ENCODE data around the gene DNAI4. TPM values are rescaled to one million over a fixed set of nuclear protein-coding genes. Genes with fewer than 3 reads are reported as not detected.

The DNAI4 gene
- total RNA-seq, 3 donors from 2014 or later, result 9.4 to 26.2 (median 24.3) TPM

DNA sequence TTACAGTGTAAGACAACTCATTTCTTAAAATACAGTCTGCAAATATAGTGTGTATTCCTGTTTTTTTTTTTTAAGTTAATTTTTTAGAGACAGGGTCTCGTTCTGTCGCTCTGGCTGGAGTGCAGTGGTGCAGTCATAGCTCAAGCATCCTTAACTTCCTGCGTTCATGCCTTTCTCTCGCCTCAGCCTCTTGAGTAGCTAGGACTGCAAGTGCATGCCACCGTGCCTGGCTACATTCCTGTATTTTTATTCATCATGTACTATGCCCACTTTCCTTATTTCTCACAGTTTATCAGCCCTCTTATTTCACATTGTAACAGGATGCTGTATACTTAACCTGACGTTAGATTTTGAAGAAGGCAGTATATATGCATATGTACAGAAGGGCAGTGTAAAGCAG is 26.9 kb upstream of the DNAI4 start:
- Histone ChIP-seq H3K27ac (no peak overlapping the region), H3K27me3 (no peaks in the 10 kb centered on the region), H3K36me3 (peaks cover 6% of the 10 kb centered on the region), H3K4me1 (no peaks in the 10 kb centered on the region), H3K9me3 (no peaks in the 10 kb centered on the region), H3K4me3 (no peak overlapping the region)
- TF ChIP-seq, protein P1, sequence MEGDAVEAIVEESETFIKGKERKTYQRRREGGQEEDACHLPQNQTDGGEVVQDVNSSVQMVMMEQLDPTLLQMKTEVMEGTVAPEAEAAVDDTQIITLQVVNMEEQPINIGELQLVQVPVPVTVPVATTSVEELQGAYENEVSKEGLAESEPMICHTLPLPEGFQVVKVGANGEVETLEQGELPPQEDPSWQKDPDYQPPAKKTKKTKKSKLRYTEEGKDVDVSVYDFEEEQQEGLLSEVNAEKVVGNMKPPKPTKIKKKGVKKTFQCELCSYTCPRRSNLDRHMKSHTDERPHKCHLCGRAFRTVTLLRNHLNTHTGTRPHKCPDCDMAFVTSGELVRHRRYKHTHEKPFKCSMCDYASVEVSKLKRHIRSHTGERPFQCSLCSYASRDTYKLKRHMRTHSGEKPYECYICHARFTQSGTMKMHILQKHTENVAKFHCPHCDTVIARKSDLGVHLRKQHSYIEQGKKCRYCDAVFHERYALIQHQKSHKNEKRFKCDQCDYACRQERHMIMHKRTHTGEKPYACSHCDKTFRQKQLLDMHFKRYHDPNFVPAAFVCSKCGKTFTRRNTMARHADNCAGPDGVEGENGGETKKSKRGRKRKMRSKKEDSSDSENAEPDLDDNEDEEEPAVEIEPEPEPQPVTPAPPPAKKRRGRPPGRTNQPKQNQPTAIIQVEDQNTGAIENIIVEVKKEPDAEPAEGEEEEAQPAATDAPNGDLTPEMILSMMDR (IDR thresholded peaks at IDR 0.05), result no peak
- no peak for TF ChIP-seq POLR2A (IDR thresholded peaks at IDR 0.05)
- TF ChIP-seq POLR2AphosphoS5 (IDR thresholded peaks at IDR 0.05), result no peak
- intact Hi-C loops (cut with DNase I; ENCODE audit: low total_unique reads), result no loop called here
- no peak for DNase-seq (ENCODE audit: low spot score in 2 of 2)

DNA sequence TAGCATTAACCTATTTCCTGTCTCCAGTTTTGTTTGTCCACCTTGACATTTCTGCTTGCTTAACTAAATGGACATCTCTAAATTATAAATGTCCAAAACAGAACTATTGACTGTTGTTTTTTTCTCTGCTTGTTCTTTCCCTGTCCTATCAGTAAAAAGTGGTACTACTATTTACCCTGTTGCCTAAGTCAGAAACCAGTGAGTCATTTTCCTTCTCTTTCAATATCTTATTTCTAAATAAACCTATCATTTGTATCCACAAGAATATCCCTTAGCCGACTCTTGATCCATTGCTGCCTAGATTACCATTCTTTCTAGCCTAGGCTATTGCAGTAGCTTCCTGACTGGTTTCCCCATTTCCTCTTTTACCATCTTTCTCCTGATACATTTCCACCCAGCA is 22.6 kb upstream of the DNAI4 start:
- intact Hi-C loops (cut with DNase I; ENCODE audit: low total_unique reads), result no loop called here
- no peak overlapping the region for H3K4me3 ChIP-seq
- TF ChIP-seq, protein P1 (IDR thresholded peaks at IDR 0.05), result no peak
- TF ChIP-seq POLR2A (IDR thresholded peaks at IDR 0.05) (no peak), POLR2AphosphoS5 (IDR thresholded peaks at IDR 0.05) (no peak)
- peaks cover 6% of the 10 kb centered on the region for H3K36me3 ChIP-seq
- H3K27me3 ChIP-seq, result no peaks in the 10 kb centered on the region
- H3K27ac ChIP-seq, result peak overlapping the region in 1 of 2 donors; percentile 27
- H3K9me3 ChIP-seq, result no peaks in the 10 kb centered on the region
- H3K4me1 ChIP-seq, result peaks cover 0 to 7% of the 10 kb centered on the region in 2 donors
- no peak for DNase-seq (ENCODE audit: low spot score in 2 of 2)

DNA sequence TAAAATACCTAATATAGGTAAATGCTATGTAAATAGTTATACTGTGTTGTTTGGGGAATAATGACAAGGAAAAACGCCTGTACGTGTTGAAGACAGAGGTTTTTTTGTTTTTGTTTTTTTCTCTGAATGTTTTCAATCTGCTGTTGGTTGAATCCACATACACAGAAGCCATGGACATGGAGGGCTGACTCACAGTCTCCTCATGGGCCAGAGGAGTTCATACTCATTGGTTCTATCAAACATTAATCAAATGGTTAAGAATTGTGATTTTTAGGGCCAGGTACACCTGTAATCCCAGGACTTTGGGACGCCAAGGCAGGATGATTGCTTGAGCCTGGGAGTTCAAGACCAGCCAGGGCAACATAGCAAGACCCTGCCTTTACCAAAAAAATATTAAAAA is 20.7 kb upstream of the DNAI4 start:
- DNase-seq (ENCODE audit: low spot score in 2 of 2), result no peak
- Histone ChIP-seq H3K4me3 (no peak overlapping the region), H3K4me1 (peaks cover 0 to 7% of the 10 kb centered on the region in 2 donors), H3K27me3 (no peaks in the 10 kb centered on the region), H3K9me3 (no peaks in the 10 kb centered on the region), H3K36me3 (peaks cover 6% of the 10 kb centered on the region), H3K27ac (no peak overlapping the region)
- intact Hi-C loops (cut with DNase I; ENCODE audit: low total_unique reads), result no loop called here
- TF ChIP-seq POLR2A (IDR thresholded peaks at IDR 0.05), result no peak
- TF ChIP-seq, protein P1 (IDR thresholded peaks at IDR 0.05), result no peak
- no peak for TF ChIP-seq POLR2AphosphoS5 (IDR thresholded peaks at IDR 0.05)

GRCh38 chr1:66944330-66945274 is 19.9 kb upstream of the DNAI4 start:
- TF ChIP-seq POLR2AphosphoS5 (IDR thresholded peaks at IDR 0.05), result no peak
- TF ChIP-seq, protein P1 (IDR thresholded peaks at IDR 0.05), result no peak
- TF ChIP-seq POLR2A (IDR thresholded peaks at IDR 0.05), result no peak
- H3K9me3 ChIP-seq, result no peaks in the 10 kb centered on the region
- DNase-seq (ENCODE audit: low spot score in 2 of 2), result no peak
- H3K27ac ChIP-seq, result peak overlapping the region; percentile 50 to 64
- no peaks in the 10 kb centered on the region for H3K27me3 ChIP-seq
- H3K36me3 ChIP-seq, result peaks cover 6% of the 10 kb centered on the region
- intact Hi-C loops (cut with DNase I; ENCODE audit: low total_unique reads), result no loop called here
- no peak overlapping the region for H3K4me3 ChIP-seq
- peaks cover 0 to 7% of the 10 kb centered on the region in 2 donors for H3K4me1 ChIP-seq

DNA sequence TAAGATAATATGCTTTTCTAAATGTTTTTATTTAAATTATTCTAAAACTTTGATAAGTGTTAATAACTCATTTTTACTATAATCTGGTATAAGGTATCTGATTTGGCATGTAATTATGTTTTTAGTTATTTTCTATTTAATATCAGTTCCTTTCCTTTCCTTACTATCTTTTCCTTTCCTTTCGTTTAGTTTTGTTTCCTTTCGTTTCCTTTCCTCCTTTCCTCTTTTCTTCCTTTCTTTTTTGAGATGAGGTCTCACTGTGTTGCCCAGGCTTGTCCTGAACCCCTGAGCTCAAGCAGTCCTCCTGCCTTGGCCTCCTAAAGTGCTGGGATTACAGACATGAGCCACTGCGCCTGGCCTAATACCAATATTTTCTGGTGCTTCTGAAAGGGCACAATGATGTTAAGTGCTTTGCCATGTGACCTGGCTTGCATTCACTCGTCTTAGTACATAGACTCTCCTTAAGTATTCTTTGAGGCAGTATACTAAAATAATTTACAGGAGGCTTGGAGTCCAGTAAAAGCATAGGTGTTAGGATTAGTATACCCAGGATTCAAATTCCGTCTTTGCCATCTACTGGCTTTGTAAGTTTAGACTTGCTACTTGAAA is 18.8 kb upstream of the DNAI4 start:
- intact Hi-C loops (cut with DNase I; ENCODE audit: low total_unique reads), result no loop called here
- H3K9me3 ChIP-seq, result no peaks in the 10 kb centered on the region
- no peak for DNase-seq (ENCODE audit: low spot score in 2 of 2)
- TF ChIP-seq, protein P1 (IDR thresholded peaks at IDR 0.05), result no peak
- TF ChIP-seq POLR2A (IDR thresholded peaks at IDR 0.05) (no peak), POLR2AphosphoS5 (IDR thresholded peaks at IDR 0.05) (no peak)
- H3K27me3 ChIP-seq, result no peaks in the 10 kb centered on the region
- peaks cover 6% of the 10 kb centered on the region for H3K36me3 ChIP-seq
- H3K4me1 ChIP-seq, result peaks cover 0 to 7% of the 10 kb centered on the region in 2 donors
- peak overlapping the region in 1 of 2 donors; percentile 5 for H3K27ac ChIP-seq
- H3K4me3 ChIP-seq, result no peak overlapping the region
